Ectodermal cell (in vitro differentiated cells): ENCODE results near the gene U2AF2.

ENCODE experiments used
- H3K27ac ChIP-seq: 2 replicates; pipeline ENCODE4 v1.7.0; 2013; ENCODE audit warnings: mild to moderate bottlenecking, low read depth, low read length; ENCODE audit not compliant: insufficient read depth, poor library complexity, severe bottlenecking
- H3K27me3 ChIP-seq: 2 replicates; pipeline ENCODE4 v1.7.0; 2013; ENCODE audit warnings: mild to moderate bottlenecking, low read length; ENCODE audit not compliant: insufficient read depth, control insufficient read depth, poor library complexity, severe bottlenecking
- H3K36me3 ChIP-seq: one replicate; pipeline ENCODE4 v1.7.0; 2013; ENCODE audit warnings: low read length; ENCODE audit not compliant: control insufficient read depth, insufficient read depth
- H3K4me1 ChIP-seq: one replicate; pipeline ENCODE4 v1.7.0; 2013; ENCODE audit warnings: low read length; ENCODE audit not compliant: control insufficient read depth, insufficient read depth
- H3K4me3 ChIP-seq: 2 replicates; pipeline ENCODE4 v1.7.0; 2013; ENCODE audit warnings: low read depth, low read length, control low read depth; ENCODE audit not compliant: insufficient read depth
- H3K9me3 ChIP-seq: 2 replicates; pipeline ENCODE4 v1.7.0; 2013; ENCODE audit warnings: mild to moderate bottlenecking, low read length, moderate library complexity; ENCODE audit not compliant: control insufficient read depth
- WGBS, 2 experiments: methylation state at CpG; one replicate each; pipeline ENCODE4 v1.1.7; 2013; ENCODE audit warnings: missing lambda C conversion rate in 2 of 2; 5-methylcytosine and 5-hydroxymethylcytosine counted together

Gene U2AF2

DNA sequence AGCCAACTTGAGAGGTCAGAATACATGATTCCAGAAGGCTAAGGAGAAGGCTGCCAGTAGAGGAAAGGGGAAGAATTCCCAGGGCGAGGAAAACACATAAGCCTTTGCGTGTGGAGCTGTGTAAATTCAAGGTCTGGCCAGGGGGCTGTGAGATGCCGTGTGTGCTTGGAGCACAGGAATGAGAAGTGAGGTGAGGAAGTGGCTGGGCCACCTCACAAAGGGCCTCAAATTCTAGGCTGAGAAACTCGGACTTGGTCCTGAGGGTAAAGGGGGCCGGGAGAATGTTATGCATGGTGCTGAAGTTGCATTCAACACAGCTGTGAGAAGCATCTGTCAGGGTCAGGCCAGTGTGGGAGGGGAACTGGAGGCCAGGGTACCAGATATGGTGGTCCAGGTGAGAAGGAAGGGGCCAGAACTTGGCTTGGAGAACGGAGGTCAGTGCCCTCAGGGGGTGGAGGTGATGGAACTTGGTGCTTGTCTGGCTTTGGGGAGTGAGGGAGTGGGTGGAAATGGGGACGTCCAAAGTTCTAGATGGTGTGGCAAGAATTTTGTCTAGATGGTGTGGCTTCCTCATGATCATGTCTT, 18.9 kb upstream of the U2AF2 start:
- Histone ChIP-seq H3K9me3 (no peaks in the 10 kb centered on the region), H3K36me3 (no peaks in the 10 kb centered on the region), H3K27me3 (no peaks in the 10 kb centered on the region), H3K27ac (no peak overlapping the region), H3K4me3 (peak overlapping the region; percentile 69), H3K4me1 (peaks cover 13% of the 10 kb centered on the region)
- 81 to 85% methylated on average over 7 of the region's 7 CpGs for WGBS, 2 experiments

- H3K9me3 ChIP-seq: no peaks in the 10 kb centered on the region
- peaks cover 13% of the 10 kb centered on the region for H3K4me1 ChIP-seq
- no peak overlapping the region for H3K27ac ChIP-seq
- no peaks in the 10 kb centered on the region for H3K36me3 ChIP-seq
- WGBS, 2 experiments: 94% methylated on average over 4 of the region's 4 CpGs
- H3K4me3 ChIP-seq: no peak overlapping the region
- H3K27me3 ChIP-seq: no peaks in the 10 kb centered on the region
Measured at GRCh38 chr19:55636723-55637122, 18.1 kb upstream of the U2AF2 start.

DNA sequence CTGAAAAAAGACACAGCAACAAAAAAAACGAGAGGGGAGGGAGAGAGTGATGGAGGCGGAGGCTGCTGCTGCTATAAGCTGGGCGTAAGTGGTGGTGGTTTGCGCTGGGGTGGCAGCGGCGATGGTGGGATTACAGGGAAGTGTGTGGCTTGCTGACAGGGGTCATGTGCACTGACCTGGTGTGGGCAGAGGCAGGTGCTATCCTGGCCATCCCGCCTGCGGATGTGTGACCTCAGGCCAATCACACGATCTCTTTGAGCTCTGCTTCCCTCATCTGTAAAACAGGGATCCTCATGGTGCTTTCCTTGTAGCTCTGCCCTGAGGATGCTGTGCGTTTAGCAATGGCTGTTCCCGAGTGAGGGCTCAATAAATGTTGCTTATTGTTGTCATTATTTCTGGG, 17.3 kb upstream of the U2AF2 start:
- no peak overlapping the region for H3K27ac ChIP-seq
- no peaks in the 10 kb centered on the region for H3K36me3 ChIP-seq
- no peaks in the 10 kb centered on the region for H3K27me3 ChIP-seq
- peaks cover 13% of the 10 kb centered on the region for H3K4me1 ChIP-seq
- no peak overlapping the region for H3K4me3 ChIP-seq
- WGBS, 2 experiments: 83 to 85% methylated on average over 11 of the region's 11 CpGs
- H3K9me3 ChIP-seq: no peaks in the 10 kb centered on the region

GRCh38 chr19:55638864-55639359, 15.9 kb upstream of the U2AF2 start:
- H3K4me3 ChIP-seq: no peak overlapping the region
- H3K36me3 ChIP-seq: no peaks in the 10 kb centered on the region
- H3K27ac ChIP-seq: no peak overlapping the region
- 90 to 91% methylated on average over 6 of the region's 6 CpGs for WGBS, 2 experiments
- H3K27me3 ChIP-seq: no peaks in the 10 kb centered on the region
- no peaks in the 10 kb centered on the region for H3K9me3 ChIP-seq
- peaks cover 21% of the 10 kb centered on the region for H3K4me1 ChIP-seq

- Histone ChIP-seq H3K4me3 (peak overlapping the region; percentile 59), H3K36me3 (peaks cover 8% of the 10 kb centered on the region), H3K4me1 (peaks cover 30% of the 10 kb centered on the region), H3K27me3 (no peaks in the 10 kb centered on the region), H3K27ac (peak overlapping the region; percentile 62), H3K9me3 (no peaks in the 10 kb centered on the region)
- 79 to 83% methylated on average over 38 of the region's 38 CpGs for WGBS, 2 experiments
Measured at GRCh38 chr19:55640043-55640576, 14.7 kb upstream of the U2AF2 start.

DNA sequence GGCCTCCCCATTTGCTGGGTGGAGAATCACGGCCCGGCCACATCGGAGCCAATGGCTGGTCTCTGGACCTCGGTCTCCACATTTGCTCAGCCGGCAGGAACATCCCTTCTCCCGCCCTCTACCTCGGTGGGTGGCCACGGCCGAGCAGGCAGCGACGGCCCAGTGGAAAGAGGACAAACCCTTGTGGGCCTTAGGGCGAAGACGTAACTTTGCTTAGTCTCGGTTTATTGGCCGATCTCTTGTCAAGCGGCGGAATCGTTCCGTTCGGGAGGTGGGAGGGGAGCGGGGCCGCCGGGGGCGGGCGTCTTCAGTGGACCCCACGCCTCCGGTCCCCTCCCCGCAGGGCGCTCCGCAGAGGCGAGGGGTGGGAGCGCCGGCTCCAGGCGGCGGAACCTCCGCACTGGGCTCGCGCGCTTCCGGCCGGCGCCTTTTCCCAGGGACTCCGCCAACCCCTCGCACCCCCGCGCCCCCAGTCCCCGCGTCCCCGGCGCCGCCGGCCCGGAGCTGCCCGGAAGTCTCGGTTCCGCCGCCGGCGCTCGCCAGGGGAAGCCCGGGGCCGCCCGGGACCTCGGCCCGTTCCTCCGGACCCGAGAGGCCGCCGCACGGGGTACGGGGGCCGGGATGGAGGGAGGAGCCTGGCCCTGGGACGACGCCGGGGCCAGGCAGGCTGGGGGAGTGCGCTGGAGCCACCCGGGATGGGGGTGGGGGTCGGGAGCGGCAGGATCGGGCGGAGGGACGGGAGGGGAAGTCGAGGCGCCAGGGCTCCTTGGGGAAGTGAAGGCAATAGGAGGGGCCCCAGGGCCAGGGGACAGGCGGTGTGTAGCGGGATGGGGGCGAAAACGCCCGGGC, 14.0 kb upstream of the U2AF2 start, which contains the start of gene ZNF580:
Gene ZNF580 (plus strand): TSS at position 426 of the 849 bp plus-strand sequence. CDS start 1,507 bp downstream, outside the sequence.
- H3K4me3 ChIP-seq: peak within 1 kb of the TSS; percentile 59
- peaks cover 26% of the 10 kb centered on the region for H3K4me1 ChIP-seq
- 1 to 2% methylated on average over 89 of the region's 89 CpGs for WGBS, 2 experiments
- H3K9me3 ChIP-seq: no peaks in the 10 kb centered on the region
- peak within 1 kb of the TSS; percentile 62 for H3K27ac ChIP-seq
- H3K27me3 ChIP-seq: no peaks in the 10 kb centered on the region
- H3K36me3 ChIP-seq: peaks cover 14% of the 10 kb centered on the region

GRCh38 chr19:55641426-55642152, 13.2 kb upstream of the U2AF2 start:
- H3K4me1 ChIP-seq: peaks cover 21% of the 10 kb centered on the region
- WGBS, 2 experiments: 1% methylated on average over 25 of the region's 25 CpGs
- peaks cover 14% of the 10 kb centered on the region for H3K36me3 ChIP-seq
- H3K4me3 ChIP-seq: peak overlapping the region; percentile 59
- H3K27ac ChIP-seq: peak overlapping the region; percentile 33
- no peaks in the 10 kb centered on the region for H3K27me3 ChIP-seq
- no peaks in the 10 kb centered on the region for H3K9me3 ChIP-seq

DNA sequence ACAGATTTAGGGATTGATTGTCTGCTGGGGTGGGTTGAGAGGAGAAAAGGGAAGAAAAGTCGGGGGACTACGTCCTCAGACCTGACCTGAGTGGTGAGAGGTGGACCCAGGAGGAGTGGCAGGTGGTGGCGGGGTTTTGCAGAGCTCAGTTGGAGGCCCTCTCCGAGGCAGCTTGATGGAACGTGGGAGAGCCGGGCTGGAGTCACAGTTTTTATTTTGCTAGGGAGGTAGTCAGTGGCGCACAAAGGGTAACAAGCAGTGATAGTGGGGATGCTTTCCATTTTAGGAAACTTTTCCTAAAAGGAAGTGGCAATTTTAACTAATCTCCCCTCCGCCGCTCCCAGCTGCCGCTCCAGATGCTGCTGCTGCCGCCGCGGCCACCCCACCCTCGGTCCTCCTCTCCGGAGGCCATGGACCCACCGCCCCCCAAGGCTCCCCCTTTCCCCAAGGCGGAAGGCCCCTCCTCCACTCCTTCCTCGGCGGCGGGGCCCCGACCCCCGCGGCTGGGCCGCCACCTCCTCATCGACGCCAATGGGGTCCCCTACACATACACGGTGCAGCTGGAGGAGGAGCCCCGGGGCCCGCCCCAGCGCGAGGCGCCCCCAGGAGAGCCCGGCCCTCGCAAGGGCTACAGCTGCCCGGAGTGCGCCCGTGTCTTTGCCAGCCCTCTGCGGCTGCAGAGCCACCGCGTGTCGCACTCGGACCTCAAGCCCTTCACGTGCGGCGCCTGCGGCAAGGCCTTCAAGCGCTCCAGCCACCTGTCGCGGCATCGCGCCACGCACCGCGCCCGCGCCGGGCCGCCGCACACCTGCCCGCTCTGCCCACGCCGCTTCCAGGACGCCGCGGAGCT, 12.5 kb upstream of the U2AF2 start:
- H3K27me3 ChIP-seq: no peaks in the 10 kb centered on the region
- no peak overlapping the region for H3K27ac ChIP-seq
- WGBS, 2 experiments: 1 to 2% methylated on average over 65 of the region's 65 CpGs
- peak overlapping the region; percentile 59 for H3K4me3 ChIP-seq
- no peaks in the 10 kb centered on the region for H3K9me3 ChIP-seq
- peaks cover 14% of the 10 kb centered on the region for H3K36me3 ChIP-seq
- peaks cover 29% of the 10 kb centered on the region for H3K4me1 ChIP-seq
